Effector memory CD8-positive, alpha-beta T cell (primary cell): Measurements from ENCODE around the gene TCHP.

ENCODE experiments used
- ATAC-seq: fragments of 150-1000 bp; cut with Tn5 transposase; replicated peaks from 2 replicates; pipeline ENCODE4 v1.10.0; 2021; ENCODE audit warnings: mild to moderate bottlenecking, moderate library complexity
- DNase-seq, 3 experiments: peaks; one replicate each; pipeline ENCODE4 v3.0.0; 2021
- H3K27ac Mint-ChIP-seq, 2 donors: one replicate each; pipeline ENCODE4 v1.8.0; 2022; ENCODE audit warnings: mild to moderate bottlenecking in 2 of 2, mixed read lengths in 2 of 2, moderate library complexity in 2 of 2
- H3K27me3 Mint-ChIP-seq, 2 donors: one replicate each; pipeline ENCODE4 v1.8.0; 2022; ENCODE audit warnings: mixed read lengths in 2 of 2
- H3K36me3 Mint-ChIP-seq: one replicate; pipeline ENCODE4 v1.8.0; 2022; ENCODE audit warnings: mild to moderate bottlenecking, moderate library complexity, mixed read lengths; ENCODE audit not compliant: insufficient read depth
- H3K4me1 Mint-ChIP-seq, 2 donors: one replicate each; pipeline ENCODE4 v1.8.0; 2022; ENCODE audit warnings: low read depth in 2 of 2, mixed read lengths in 2 of 2
- H3K4me3 Mint-ChIP-seq, 2 donors: one replicate each; pipeline ENCODE4 v1.8.0; 2022; ENCODE audit warnings: mild to moderate bottlenecking in 2 of 2, mixed read lengths in 2 of 2, moderate library complexity in 2 of 2
- H3K9me3 Mint-ChIP-seq, 2 donors: one replicate each; pipeline ENCODE4 v1.8.0; 2022; ENCODE audit warnings: mixed read lengths in 2 of 2

Gene TCHP

GRCh38 chr12:109870648-109871047 lies 29.4 kb upstream of the TCHP start:
- Mint-ChIP-seq H3K4me1 (peaks cover 23 to 30% of the 10 kb centered on the region in 2 donors), H3K36me3 (peaks cover 15% of the 10 kb centered on the region), H3K4me3 (no peak overlapping the region), H3K27ac (no peak overlapping the region), H3K9me3 (no peaks in the 10 kb centered on the region), H3K27me3 (no peaks in the 10 kb centered on the region)
- DNase-seq, result no peak
- ATAC-seq, result no peak

DNA sequence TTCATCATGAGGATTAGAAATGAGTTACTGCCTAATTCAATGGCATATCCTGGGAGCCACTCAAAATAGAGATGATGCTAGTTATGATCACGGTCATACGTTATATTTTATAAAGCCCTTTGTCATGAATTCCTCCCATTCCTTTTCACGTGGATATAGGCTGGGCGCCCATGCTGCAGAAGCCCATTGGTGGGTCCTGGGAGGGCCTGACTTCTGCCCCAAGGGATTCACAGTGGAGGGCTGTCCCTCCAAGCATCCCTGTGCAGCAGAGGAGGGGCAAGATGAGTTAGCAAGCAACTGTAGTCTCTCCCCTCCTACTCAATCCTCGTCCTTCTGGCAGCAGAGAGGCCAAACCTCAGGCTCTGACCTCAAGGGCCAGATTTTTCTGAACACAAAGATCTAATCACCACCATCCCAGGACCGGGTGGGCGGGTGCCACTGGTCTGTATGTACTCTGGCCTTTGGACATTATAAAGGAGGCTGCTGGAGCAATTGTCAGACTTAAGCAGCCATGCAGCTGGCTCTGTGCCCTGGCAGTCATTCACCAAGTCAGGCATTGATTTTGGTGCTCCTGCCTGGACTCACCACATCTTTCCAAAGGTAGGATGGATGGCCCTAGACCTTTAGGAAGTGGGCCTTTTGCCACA lies 28.3 kb upstream of the TCHP start:
- H3K4me3 Mint-ChIP-seq, result no peak overlapping the region
- H3K4me1 Mint-ChIP-seq, result peaks cover 32 to 39% of the 10 kb centered on the region in 2 donors
- no peaks in the 10 kb centered on the region for H3K9me3 Mint-ChIP-seq
- no peak for ATAC-seq
- DNase-seq, result no peak
- no peaks in the 10 kb centered on the region for H3K27me3 Mint-ChIP-seq
- peaks cover 15% of the 10 kb centered on the region for H3K36me3 Mint-ChIP-seq
- peak overlapping the region in 1 of 2 donors; percentile 51 for H3K27ac Mint-ChIP-seq

- ATAC-seq (no peak), DNase-seq (no peak)
- H3K27me3 Mint-ChIP-seq, result no peaks in the 10 kb centered on the region
- H3K9me3 Mint-ChIP-seq, result no peaks in the 10 kb centered on the region
- peaks cover 15% of the 10 kb centered on the region for H3K36me3 Mint-ChIP-seq
- H3K4me1 Mint-ChIP-seq, result peaks cover 39 to 52% of the 10 kb centered on the region in 2 donors
- H3K4me3 Mint-ChIP-seq, result no peak overlapping the region
- no peak overlapping the region for H3K27ac Mint-ChIP-seq
Observed at GRCh38 chr12:109873653-109874052, 26.4 kb upstream of the TCHP start.

DNA sequence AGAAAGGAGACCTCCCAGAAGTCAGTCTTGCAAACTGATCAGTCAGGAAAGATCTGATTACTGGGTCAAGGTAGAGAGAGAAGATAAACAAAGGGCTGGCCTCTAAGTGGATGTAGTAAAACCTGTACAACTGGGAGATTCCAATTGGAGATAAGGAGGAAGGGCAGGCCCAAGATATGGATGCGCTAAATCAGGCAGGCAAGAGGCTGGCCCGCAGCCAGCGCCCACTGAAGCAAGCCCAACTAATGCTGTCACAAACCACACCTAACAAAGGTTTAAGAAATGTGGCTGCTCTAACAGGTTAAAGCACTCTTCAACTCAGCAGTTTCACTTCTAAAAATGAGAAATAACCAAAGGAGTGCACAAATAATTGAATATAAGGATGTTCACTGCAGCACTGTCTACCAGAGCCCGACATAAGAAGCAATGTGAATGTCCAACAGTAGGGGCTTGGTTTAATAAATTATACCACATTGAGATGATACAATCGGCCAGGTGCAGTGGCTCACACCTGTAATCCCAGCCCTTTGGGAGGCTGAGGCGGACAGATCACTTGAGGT lies 24.4 kb upstream of the TCHP start:
- DNase-seq, result no peak
- Mint-ChIP-seq H3K27ac (peak overlapping the region in 1 of 2 donors; percentile 84), H3K36me3 (peaks cover 16% of the 10 kb centered on the region), H3K9me3 (no peaks in the 10 kb centered on the region), H3K4me3 (no peak overlapping the region), H3K27me3 (no peaks in the 10 kb centered on the region), H3K4me1 (peaks cover 51 to 66% of the 10 kb centered on the region in 2 donors)
- ATAC-seq, result no peak

GRCh38 chr12:109876406-109876805 lies 23.7 kb upstream of the TCHP start:
- no peaks in the 10 kb centered on the region for H3K27me3 Mint-ChIP-seq
- H3K27ac Mint-ChIP-seq, result peak overlapping the region in 1 of 2 donors; percentile 18
- H3K9me3 Mint-ChIP-seq, result no peaks in the 10 kb centered on the region
- DNase-seq (no peak), ATAC-seq (no peak)
- peaks cover 56 to 71% of the 10 kb centered on the region in 2 donors for H3K4me1 Mint-ChIP-seq
- H3K4me3 Mint-ChIP-seq, result peak overlapping the region in 1 of 2 donors; percentile 3
- peaks cover 19% of the 10 kb centered on the region for H3K36me3 Mint-ChIP-seq

DNA sequence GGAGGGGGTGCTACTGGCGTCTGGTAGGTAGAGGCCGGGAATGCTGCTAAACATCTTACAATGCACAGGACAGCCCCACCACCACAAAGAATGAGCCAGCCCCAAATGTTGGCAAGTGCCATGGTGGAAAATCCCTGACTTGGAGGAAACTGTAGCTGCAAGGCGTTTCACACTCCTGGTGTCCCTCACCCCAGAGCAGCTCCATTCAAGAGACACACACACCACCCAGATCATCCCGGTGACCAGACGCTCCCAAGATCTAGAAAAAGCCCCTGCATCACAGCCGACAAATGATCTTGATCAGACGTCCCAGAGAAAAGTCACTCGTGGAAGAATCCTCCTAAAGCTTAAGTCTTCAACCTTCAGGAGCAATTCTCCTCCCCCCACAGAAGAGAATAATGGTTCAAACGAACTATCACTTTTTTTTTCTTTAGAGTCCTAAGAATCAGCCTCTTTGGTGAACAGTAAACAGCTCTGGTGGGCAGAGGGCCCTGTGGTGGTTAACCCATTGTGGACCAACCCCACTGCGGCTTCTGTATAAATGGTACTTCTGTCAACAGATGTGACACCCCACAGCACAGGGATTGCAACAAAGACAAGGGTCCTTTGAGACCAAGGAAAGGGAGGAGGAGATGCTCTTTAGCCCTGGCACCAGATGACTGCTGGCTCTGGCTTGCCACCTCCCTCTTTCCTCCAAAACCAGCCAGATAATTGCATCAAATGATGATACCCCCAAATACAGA lies 22.4 kb upstream of the TCHP start:
- H3K27me3 Mint-ChIP-seq, result no peaks in the 10 kb centered on the region
- peak overlapping the region; percentile 99 to 100 for H3K4me3 Mint-ChIP-seq
- no peaks in the 10 kb centered on the region for H3K9me3 Mint-ChIP-seq
- H3K36me3 Mint-ChIP-seq, result peaks cover 19% of the 10 kb centered on the region
- no peak for ATAC-seq
- H3K27ac Mint-ChIP-seq, result peak overlapping the region in 1 of 2 donors; percentile 38
- DNase-seq, result no peak
- peaks cover 51 to 68% of the 10 kb centered on the region in 2 donors for H3K4me1 Mint-ChIP-seq

DNA sequence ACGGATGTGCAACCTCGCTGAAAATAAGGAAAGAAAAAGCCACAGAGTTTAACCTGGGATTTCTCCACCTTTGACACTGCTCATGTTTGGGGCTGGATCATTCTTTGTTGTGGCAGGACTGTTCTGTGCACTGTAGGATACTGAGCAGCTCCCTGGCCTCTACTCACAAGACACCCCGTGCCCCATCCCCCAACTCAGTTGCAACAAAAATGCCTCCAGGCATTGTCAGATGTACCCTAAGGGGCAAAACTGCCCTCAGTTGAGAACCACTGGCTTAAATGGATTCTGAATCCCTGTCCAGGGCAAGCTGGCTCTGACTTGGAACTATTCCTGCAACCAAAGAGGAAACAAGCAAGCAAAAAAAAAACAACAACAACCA lies 21.8 kb upstream of the TCHP start:
- Mint-ChIP-seq H3K9me3 (no peaks in the 10 kb centered on the region), H3K27ac (peak overlapping the region in 1 of 2 donors; percentile 99), H3K27me3 (no peaks in the 10 kb centered on the region), H3K36me3 (peaks cover 14% of the 10 kb centered on the region), H3K4me1 (peaks cover 51 to 68% of the 10 kb centered on the region in 2 donors), H3K4me3 (peak overlapping the region; percentile 99 to 100)
- no peak for ATAC-seq
- DNase-seq, result no peak

- ATAC-seq, result no peak
- Mint-ChIP-seq H3K27me3 (no peaks in the 10 kb centered on the region), H3K36me3 (peaks cover 12% of the 10 kb centered on the region), H3K4me3 (peak overlapping the region; percentile 99 to 100), H3K27ac (peak overlapping the region; percentile 99), H3K4me1 (peaks cover 51 to 67% of the 10 kb centered on the region in 2 donors), H3K9me3 (no peaks in the 10 kb centered on the region)
- no peak for DNase-seq
Observed at GRCh38 chr12:109878749-109879148, 21.3 kb upstream of the TCHP start.

GRCh38 chr12:109879351-109880042 lies 20.6 kb upstream of the TCHP start:
- no peak for ATAC-seq
- no peaks in the 10 kb centered on the region for H3K27me3 Mint-ChIP-seq
- H3K4me1 Mint-ChIP-seq, result peaks cover 51 to 60% of the 10 kb centered on the region in 2 donors
- peak overlapping the region; percentile 99 to 100 for H3K4me3 Mint-ChIP-seq
- peaks cover 12% of the 10 kb centered on the region for H3K36me3 Mint-ChIP-seq
- no peaks in the 10 kb centered on the region for H3K9me3 Mint-ChIP-seq
- peak in 1 of 3 experiments; percentile 13 for DNase-seq
- H3K27ac Mint-ChIP-seq, result peak overlapping the region; percentile 99

- DNase-seq, result peak; percentile 85 to 93 (median 89)
- peak; percentile 94 for ATAC-seq
- peaks cover 44 to 54% of the 10 kb centered on the region in 2 donors for H3K4me1 Mint-ChIP-seq
- no peaks in the 10 kb centered on the region for H3K27me3 Mint-ChIP-seq
- peaks cover 9% of the 10 kb centered on the region for H3K36me3 Mint-ChIP-seq
- peak within 1 kb of the TSS; percentile 99 to 100 for H3K4me3 Mint-ChIP-seq
- peak within 1 kb of the TSS; percentile 99 for H3K27ac Mint-ChIP-seq
- no peaks in the 10 kb centered on the region for H3K9me3 Mint-ChIP-seq
Observed at GRCh38 chr12:109880043-109880931, 19.8 kb upstream of the TCHP start, which contains the start of gene GLTP. Gene GLTP (minus strand): TSS chr12:109880541. CDS start chr12:109880374, 167 bp downstream.

- Mint-ChIP-seq H3K4me1 (peaks cover 37 to 48% of the 10 kb centered on the region in 2 donors), H3K4me3 (peak overlapping the region; percentile 79 to 100), H3K27me3 (no peaks in the 10 kb centered on the region), H3K9me3 (no peaks in the 10 kb centered on the region), H3K27ac (peak overlapping the region; percentile 99), H3K36me3 (peaks cover 9% of the 10 kb centered on the region)
- ATAC-seq (no peak), DNase-seq (no peak)
Observed at GRCh38 chr12:109880938-109881337, 19.1 kb upstream of the TCHP start.

- Mint-ChIP-seq H3K9me3 (no peaks in the 10 kb centered on the region), H3K4me3 (peak overlapping the region in 1 of 2 donors; percentile 100), H3K27me3 (no peaks in the 10 kb centered on the region), H3K4me1 (peaks cover 31 to 42% of the 10 kb centered on the region in 2 donors), H3K27ac (no peak overlapping the region), H3K36me3 (peaks cover 9% of the 10 kb centered on the region)
- DNase-seq (no peak), ATAC-seq (no peak)
Observed at GRCh38 chr12:109881752-109882151, 18.3 kb upstream of the TCHP start.
